ENCODE results near the gene TOLLIP. TPM values are rescaled to one million over a fixed set of nuclear protein-coding genes. Genes with fewer than 3 reads are reported as not detected.

TOLLIP gene
- polyA plus RNA-seq, 2 of the 4 experiments (the other 2 are of a cell fraction): 26.5 to 37.9 TPM

DNA sequence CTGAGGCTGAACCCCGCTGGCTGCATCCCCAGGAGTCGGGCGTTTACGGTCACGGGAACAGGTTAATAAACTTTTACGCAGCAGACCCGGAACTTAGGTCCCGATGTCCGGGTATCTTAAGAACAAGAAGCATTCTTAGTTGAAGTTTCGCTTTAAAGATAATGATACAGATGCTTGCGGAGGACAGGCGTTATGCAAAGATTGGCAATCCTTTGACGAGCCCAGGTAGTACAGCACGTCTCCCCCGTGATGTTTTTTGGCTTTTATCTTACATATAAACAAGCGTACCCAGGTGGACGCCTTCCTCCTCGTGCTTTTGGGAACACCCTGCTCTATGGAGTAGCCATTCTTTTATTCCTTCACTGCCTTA, 871 bp upstream of the TOLLIP start:
- H3K4me1 ChIP-seq: peaks cover 16% of the 10 kb centered on the region
- peak overlapping the region; percentile 95 for H3K4me2 ChIP-seq
- ChIA-PET POLR2A (interaction anchor here (1.6 kb wide), 1 partner anchor 72 kb away, joined by 7 read pairs; no protein-coding TSS in a partner anchor), CTCF (interaction anchor here (1.1 kb wide), 1 partner anchor 10 kb away, joined by 3 read pairs; no protein-coding TSS in a partner anchor)
- WGBS (ENCODE audit: missing lambda C conversion rate): 95% methylated on average over 18 of the region's 18 CpGs
- TF ChIP-seq SMC3 (IDR thresholded peaks at IDR 0.05) (no peak), NR3C1 (IDR thresholded peaks at IDR 0.05) (no peak), RAD21 (conservative IDR thresholded peaks at IDR 0.05 in 1 of 2, IDR thresholded peaks at IDR 0.05 in 1 of 2) (no peak), HEYL (CRISPR knock-in tag; IDR thresholded peaks at IDR 0.05) (no peak), SREBF2 (IDR thresholded peaks at IDR 0.05) (no peak), HOXB13 (CRISPR knock-in tag; IDR thresholded peaks at IDR 0.05; ENCODE audit: low read depth) (no peak), ZC3H11A (IDR thresholded peaks at IDR 0.05) (no peak), POLR2AphosphoS2 (conservative IDR thresholded peaks at IDR 0.05; ENCODE audit: low read length) (no peak), PHF8 (IDR thresholded peaks at IDR 0.05; ENCODE audit: borderline replicate concordance, low read depth) (no peak), ESRRA (IDR thresholded peaks at IDR 0.05; ENCODE audit: borderline replicate concordance, low read length) (no peak), POLR2A (IDR thresholded peaks at IDR 0.05; ENCODE audit: low read length) (no peak), ZFP36 (IDR thresholded peaks at IDR 0.05; ENCODE audit: borderline replicate concordance, partially characterized antibody) (no peak), TP53 (CRISPR knock-in tag; IDR thresholded peaks at IDR 0.05) (no peak)
- TF ChIP-seq, protein P1, sequence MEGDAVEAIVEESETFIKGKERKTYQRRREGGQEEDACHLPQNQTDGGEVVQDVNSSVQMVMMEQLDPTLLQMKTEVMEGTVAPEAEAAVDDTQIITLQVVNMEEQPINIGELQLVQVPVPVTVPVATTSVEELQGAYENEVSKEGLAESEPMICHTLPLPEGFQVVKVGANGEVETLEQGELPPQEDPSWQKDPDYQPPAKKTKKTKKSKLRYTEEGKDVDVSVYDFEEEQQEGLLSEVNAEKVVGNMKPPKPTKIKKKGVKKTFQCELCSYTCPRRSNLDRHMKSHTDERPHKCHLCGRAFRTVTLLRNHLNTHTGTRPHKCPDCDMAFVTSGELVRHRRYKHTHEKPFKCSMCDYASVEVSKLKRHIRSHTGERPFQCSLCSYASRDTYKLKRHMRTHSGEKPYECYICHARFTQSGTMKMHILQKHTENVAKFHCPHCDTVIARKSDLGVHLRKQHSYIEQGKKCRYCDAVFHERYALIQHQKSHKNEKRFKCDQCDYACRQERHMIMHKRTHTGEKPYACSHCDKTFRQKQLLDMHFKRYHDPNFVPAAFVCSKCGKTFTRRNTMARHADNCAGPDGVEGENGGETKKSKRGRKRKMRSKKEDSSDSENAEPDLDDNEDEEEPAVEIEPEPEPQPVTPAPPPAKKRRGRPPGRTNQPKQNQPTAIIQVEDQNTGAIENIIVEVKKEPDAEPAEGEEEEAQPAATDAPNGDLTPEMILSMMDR (IDR thresholded peaks at IDR 0.05): no peak
- TF ChIP-seq, protein P2, sequence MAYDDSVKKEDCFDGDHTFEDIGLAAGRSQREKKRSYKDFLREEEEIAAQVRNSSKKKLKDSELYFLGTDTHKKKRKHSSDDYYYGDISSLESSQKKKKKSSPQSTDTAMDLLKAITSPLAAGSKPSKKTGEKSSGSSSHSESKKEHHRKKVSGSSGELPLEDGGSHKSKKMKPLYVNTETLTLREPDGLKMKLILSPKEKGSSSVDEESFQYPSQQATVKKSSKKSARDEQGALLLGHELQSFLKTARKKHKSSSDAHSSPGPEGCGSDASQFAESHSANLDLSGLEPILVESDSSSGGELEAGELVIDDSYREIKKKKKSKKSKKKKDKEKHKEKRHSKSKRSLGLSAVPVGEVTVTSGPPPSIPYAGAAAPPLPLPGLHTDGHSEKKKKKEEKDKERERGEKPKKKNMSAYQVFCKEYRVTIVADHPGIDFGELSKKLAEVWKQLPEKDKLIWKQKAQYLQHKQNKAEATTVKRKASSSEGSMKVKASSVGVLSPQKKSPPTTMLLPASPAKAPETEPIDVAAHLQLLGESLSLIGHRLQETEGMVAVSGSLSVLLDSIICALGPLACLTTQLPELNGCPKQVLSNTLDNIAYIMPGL (CRISPR knock-in tag; IDR thresholded peaks at IDR 0.05; ENCODE audit: borderline replicate concordance): no peak
- TF ChIP-seq, protein P3, sequence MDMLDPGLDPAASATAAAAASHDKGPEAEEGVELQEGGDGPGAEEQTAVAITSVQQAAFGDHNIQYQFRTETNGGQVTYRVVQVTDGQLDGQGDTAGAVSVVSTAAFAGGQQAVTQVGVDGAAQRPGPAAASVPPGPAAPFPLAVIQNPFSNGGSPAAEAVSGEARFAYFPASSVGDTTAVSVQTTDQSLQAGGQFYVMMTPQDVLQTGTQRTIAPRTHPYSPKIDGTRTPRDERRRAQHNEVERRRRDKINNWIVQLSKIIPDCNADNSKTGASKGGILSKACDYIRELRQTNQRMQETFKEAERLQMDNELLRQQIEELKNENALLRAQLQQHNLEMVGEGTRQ (IDR thresholded peaks at IDR 0.05): no peak
- TF ChIP-seq, protein P4, sequence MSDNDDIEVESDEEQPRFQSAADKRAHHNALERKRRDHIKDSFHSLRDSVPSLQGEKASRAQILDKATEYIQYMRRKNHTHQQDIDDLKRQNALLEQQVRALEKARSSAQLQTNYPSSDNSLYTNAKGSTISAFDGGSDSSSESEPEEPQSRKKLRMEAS (IDR thresholded peaks at IDR 0.05): no peak
- FAIRE-seq (no peak), DNase-seq (ENCODE audit: low read depth in 1 of 2, low spot score in 1 of 2) (no peak), ATAC-seq (no peak)
- H3K4me3 ChIP-seq: peak overlapping the region; percentile 93
- H3K27ac ChIP-seq: peak overlapping the region; percentile 88 to 91
- peaks cover 16% of the 10 kb centered on the region; the same call in 1 of the 3 replicates for H3K9me3 ChIP-seq

DNA sequence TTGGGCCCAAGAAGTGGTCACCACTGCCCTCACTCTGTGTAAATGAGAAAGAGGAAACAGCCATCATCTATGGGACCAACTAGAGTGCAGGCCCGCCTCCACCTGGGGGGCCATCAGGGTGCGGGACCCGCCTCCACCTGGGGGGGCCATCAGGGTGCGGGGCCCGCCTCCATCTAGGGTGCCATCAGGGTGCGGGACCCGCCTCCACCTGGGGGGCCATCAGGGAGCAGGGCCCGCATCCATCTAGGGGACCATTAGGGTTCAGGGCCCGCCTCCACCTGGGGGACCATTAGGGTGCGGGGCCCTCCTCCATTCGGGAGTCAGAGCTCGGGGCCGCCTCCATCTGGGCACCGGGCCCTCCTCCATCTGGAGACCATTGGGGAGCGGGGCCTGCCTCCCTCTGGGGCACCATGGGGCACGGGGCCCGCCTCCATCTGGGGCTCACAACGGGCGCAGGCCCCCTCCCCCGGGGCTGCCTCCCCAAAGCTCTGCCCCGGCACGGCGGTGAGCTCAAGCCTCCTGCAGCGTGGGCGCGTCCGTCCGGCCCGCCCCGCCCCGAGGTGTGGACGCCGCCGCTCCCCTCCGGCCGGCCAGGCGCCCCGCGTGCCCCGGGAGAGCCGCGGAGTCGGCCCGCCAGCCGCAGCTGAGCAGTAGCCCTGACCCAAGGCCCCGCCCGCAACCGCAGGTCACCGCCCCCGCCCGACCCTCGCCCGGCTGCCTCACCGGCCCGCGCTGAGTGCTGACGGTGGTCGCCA, 512 bp downstream of the TOLLIP start:
- H3K4me3 ChIP-seq: peak overlapping the region; percentile 93
- ATAC-seq (peak; percentile 66 to 69), FAIRE-seq (no peak), DNase-seq (ENCODE audit: low read depth in 1 of 2, low spot score in 1 of 2) (peak in 1 of 2 experiments; percentile 49)
- H3K9me3 ChIP-seq: peaks cover 16% of the 10 kb centered on the region; the same call in 1 of the 3 replicates
- H3K4me1 ChIP-seq: peaks cover 29% of the 10 kb centered on the region
- CTCF ChIA-PET: interaction anchor here (0.6 to 1.5 kb wide), 4 partner anchors 8 to 385 kb away, joined by 3 to 4 read pairs (median 3); no protein-coding TSS in a partner anchor
- H3K4me2 ChIP-seq: peak overlapping the region; percentile 83
- TF ChIP-seq, protein P5, sequence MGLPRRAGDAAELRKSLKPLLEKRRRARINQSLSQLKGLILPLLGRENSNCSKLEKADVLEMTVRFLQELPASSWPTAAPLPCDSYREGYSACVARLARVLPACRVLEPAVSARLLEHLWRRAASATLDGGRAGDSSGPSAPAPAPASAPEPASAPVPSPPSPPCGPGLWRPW (IDR thresholded peaks at IDR 0.05): no peak
- no peak for TF ChIP-seq TP53 (CRISPR knock-in tag; IDR thresholded peaks at IDR 0.05)
- TF ChIP-seq KDM5A (IDR thresholded peaks at IDR 0.05): no peak
- no peak for TF ChIP-seq POLR2A (IDR thresholded peaks at IDR 0.05; ENCODE audit: low read length)
- no peak for TF ChIP-seq ESRRA (IDR thresholded peaks at IDR 0.05; ENCODE audit: borderline replicate concordance, low read length)
- TF ChIP-seq PHF8 (IDR thresholded peaks at IDR 0.05; ENCODE audit: borderline replicate concordance, low read depth): no peak
- TF ChIP-seq, protein P6, sequence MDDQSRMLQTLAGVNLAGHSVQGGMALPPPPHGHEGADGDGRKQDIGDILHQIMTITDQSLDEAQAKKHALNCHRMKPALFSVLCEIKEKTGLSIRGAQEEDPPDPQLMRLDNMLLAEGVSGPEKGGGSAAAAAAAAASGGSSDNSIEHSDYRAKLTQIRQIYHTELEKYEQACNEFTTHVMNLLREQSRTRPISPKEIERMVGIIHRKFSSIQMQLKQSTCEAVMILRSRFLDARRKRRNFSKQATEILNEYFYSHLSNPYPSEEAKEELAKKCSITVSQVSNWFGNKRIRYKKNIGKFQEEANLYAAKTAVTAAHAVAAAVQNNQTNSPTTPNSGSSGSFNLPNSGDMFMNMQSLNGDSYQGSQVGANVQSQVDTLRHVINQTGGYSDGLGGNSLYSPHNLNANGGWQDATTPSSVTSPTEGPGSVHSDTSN (IDR thresholded peaks at IDR 0.05): no peak
- TF ChIP-seq FOXS1 (CRISPR knock-in tag; IDR thresholded peaks at IDR 0.05): no peak
- TF ChIP-seq RAD21 (conservative IDR thresholded peaks at IDR 0.05 in 1 of 2, IDR thresholded peaks at IDR 0.05 in 1 of 2): no peak
- no peak for TF ChIP-seq RNF2 (IDR thresholded peaks at IDR 0.05; ENCODE audit: borderline replicate concordance, low read depth)
- TF ChIP-seq MAZ (IDR thresholded peaks at IDR 0.05; ENCODE audit: borderline replicate concordance, low read depth, low read length): no peak
- POLR2A ChIA-PET: interaction anchor here (0.8 to 1.6 kb wide), 2 partner anchors 10 to 74 kb away, joined by 3 to 7 read pairs; no protein-coding TSS in a partner anchor
- 0% methylated on average over 3 of the region's 58 CpGs for WGBS (ENCODE audit: missing lambda C conversion rate)
- H3K27ac ChIP-seq: peak overlapping the region; percentile 87 to 88

All from A549 (cell line).